Pancreas (tissue), 10 donors: Measurements from ENCODE around the gene MIER3. TPM values are rescaled to one million over a fixed set of nuclear protein-coding genes. Genes with fewer than 3 reads are reported as not detected.
A peak's percentile ranks its signal among the peaks of the same experiment; 100 is the strongest.

Source experiments
- ATAC-seq, 4 donors: fragments of 200-7000 bp; cut with Tn5 transposase; one replicate each; pipeline versions ENCODE4 v1.8.0 to v1.9.1; 2020; ENCODE audit warnings: mild to moderate bottlenecking in 4 of 4, moderate library complexity in 4 of 4
- DNase-seq, 6 donors: peaks; one replicate each; pipeline ENCODE4 v3.0.0-alpha.2; 2020
- FAIRE-seq: peaks from 2 replicates; lab custom pipeline; 2012; peaks lifted over from hg19 to GRCh38; lab: Jason Lieb, UNC
- H3K27ac ChIP-seq, 4 donors: fragments of 200-600 bp; sonication (generic); 1 replicate in 3 of 4; 2 replicates in 1 of 4; pipeline versions ENCODE4 v1.5.0 to v1.8.0; 2020
- H3K27me3 ChIP-seq, 4 donors: fragments of 200-600 bp; one replicate each; pipeline ENCODE4 v1.8.0; 2021
- H3K36me3 ChIP-seq, 3 donors: fragments of 200-600 bp; sonication (generic) in 1 of 3; one replicate each; pipeline versions ENCODE4 v1.5.0 to v1.8.0; 2020 to 2021
- H3K4me1 ChIP-seq, 3 donors: fragments of 200-600 bp; one replicate each; pipeline ENCODE4 v1.8.0; 2021
- H3K4me3 ChIP-seq, 4 donors: fragments of 200-600 bp; sonication (generic) in 2 of 4; one replicate each; pipeline versions ENCODE4 v1.5.0 to v1.8.0; 2020 to 2021
- H3K9me3 ChIP-seq, 4 donors: fragments of 200-600 bp; one replicate each; pipeline ENCODE4 v1.8.0; 2021
- WGBS, 2 donors: extraction: QIAGEN DNeasy Blood & Tissue Kit; methylation state at CpG; one replicate each; pipeline ENCODE4 v1.1.7; 2013; 5-methylcytosine and 5-hydroxymethylcytosine counted together
- intact Hi-C, 3 donors: fragments of 100-400 bp; cut with DNase I; formaldehyde crosslinking; loops; one replicate each; pipeline versions ENCODE4 v1.11.1 to v1.14.2; 2022
- polyA plus RNA-seq, 2 donors: library from polyadenylated mRNA; stranded (reverse); fragments of 200-250 nt; gene quantifications; one replicate each; pipeline ENCODE4 v1.2.3, GENCODE V29; 2013
- total RNA-seq, 6 donors: library from RNA; stranded (reverse); fragmentation: NEBNext Ultra II Directional in 4 of 6; extraction: Animal tissue kit (Norgen Biotek cat#: 25700) in 4 of 6; gene quantifications; one replicate each; pipeline versions ENCODE4 v1.2.1 to v1.2.4, GENCODE V29; 2021 to 2023
- TF ChIP-seq, protein P1 (sequence below), 4 donors: fragments of 200-600 bp; sonication (generic) in 3 of 4; IDR thresholded peaks; one replicate each; pipeline versions ENCODE4 v1.5.0 to v1.8.0; 2021; ENCODE audit warnings: antibody characterized with exemption in 4 of 4
- donor health status: healthy with polysubstance abuse.
- donor health status: DM: no; HTN: no; CAD: no; lungs with moderate emphysema.
- donor health status: DM: no; HTN: no; CAD: no.
- donor health status: control.
- donor health status: control.
- donor health status: Bipolar disorder and iron deficiency.
- donor health status: DM: yes; HTN: yes; CAD: no.
- donor health status: DM: no; HTN: no; CAD: no.
- donor health status: DM: no; HTN: no; CAD: no.
- donor health status: DM: yes; HTN: yes; CAD: no.

MIER3 gene
- total and polyA plus RNA-seq, 8 donors, result 3.8 to 16.3 (median 8.0) TPM

GRCh38 chr5:56954262-56954661 is 2.3 kb upstream of the MIER3 start:
- DNase-seq, result no peak
- H3K36me3 ChIP-seq, result no peaks in the 10 kb centered on the region
- no peaks in the 10 kb centered on the region for H3K9me3 ChIP-seq
- FAIRE-seq, result no peak
- intact Hi-C loops, result no loop called here
- no peaks in the 10 kb centered on the region for H3K27me3 ChIP-seq
- peaks cover 0 to 10% (median 7%) of the 10 kb centered on the region in 3 donors for H3K4me1 ChIP-seq
- ATAC-seq, result no peak
- TF ChIP-seq, protein P1, sequence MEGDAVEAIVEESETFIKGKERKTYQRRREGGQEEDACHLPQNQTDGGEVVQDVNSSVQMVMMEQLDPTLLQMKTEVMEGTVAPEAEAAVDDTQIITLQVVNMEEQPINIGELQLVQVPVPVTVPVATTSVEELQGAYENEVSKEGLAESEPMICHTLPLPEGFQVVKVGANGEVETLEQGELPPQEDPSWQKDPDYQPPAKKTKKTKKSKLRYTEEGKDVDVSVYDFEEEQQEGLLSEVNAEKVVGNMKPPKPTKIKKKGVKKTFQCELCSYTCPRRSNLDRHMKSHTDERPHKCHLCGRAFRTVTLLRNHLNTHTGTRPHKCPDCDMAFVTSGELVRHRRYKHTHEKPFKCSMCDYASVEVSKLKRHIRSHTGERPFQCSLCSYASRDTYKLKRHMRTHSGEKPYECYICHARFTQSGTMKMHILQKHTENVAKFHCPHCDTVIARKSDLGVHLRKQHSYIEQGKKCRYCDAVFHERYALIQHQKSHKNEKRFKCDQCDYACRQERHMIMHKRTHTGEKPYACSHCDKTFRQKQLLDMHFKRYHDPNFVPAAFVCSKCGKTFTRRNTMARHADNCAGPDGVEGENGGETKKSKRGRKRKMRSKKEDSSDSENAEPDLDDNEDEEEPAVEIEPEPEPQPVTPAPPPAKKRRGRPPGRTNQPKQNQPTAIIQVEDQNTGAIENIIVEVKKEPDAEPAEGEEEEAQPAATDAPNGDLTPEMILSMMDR (IDR thresholded peaks at IDR 0.05), result no peak
- H3K4me3 ChIP-seq, result no peak overlapping the region
- no peak overlapping the region for H3K27ac ChIP-seq
- WGBS, 2 donors, result 85 to 98% methylated on average over 1 of the region's 1 CpG

DNA sequence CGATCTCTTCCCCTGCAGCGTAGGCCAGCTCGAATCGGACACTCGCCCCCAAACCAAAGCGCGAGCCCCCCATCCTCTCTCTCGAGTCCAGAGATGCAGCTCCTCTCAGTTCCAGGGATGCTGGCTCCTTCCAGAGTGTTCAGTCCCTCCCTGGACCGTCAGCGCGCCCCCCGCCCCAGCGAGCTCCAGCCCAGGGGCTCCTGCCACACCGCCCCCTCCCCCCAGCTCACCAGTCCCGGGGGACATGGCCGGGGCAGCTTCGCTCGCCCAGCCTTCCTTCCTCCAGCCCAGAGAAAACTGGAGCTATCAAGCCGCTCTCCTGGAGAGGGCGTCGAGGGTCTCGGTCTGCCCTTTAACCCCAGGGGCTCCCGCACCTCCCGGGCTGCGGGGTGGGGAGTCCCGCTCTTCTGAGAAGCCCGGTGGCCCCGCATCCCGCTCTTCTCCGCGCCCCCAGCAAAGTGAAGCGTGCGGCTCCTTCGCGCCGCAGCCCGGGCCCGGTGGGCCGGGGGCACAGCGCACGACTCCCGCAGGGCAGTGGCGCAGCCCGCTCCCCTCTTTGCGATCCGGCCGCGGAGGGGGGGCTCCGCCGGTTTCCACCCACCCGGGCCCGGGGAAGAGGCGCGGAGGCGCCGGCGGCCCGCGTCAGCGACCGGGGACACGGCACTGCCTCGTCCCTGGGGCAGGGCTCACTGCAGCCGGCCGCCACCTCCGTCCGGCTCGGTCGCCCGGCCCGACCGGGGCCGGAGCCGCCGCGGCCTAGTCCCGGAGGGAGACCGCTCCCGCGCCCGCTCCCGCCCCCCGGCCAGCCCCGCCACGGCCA is 587 bp downstream of the MIER3 start:
- 0% methylated on average over 39 to 85 of the region's 85 CpGs for WGBS, 2 donors
- TF ChIP-seq, protein P1 (IDR thresholded peaks at IDR 0.05), result no peak
- peak; percentile 54 to 74 (median 62) for ATAC-seq
- Histone ChIP-seq H3K9me3 (no peaks in the 10 kb centered on the region), H3K4me3 (peak overlapping the region; percentile 67 to 95 (median 86)), H3K4me1 (peaks cover 0 to 10% (median 7%) of the 10 kb centered on the region in 3 donors), H3K27me3 (no peaks in the 10 kb centered on the region), H3K36me3 (no peaks in the 10 kb centered on the region), H3K27ac (peak overlapping the region; percentile 24 to 74 (median 67))
- intact Hi-C loops, result no loop called here
- DNase-seq, result peak in 5 of 6 donors; percentile 18 to 75 (median 44)
- FAIRE-seq, result no peak

- Histone ChIP-seq H3K36me3 (no peaks in the 10 kb centered on the region), H3K4me1 (peaks cover 0 to 10% (median 7%) of the 10 kb centered on the region in 3 donors), H3K9me3 (no peaks in the 10 kb centered on the region), H3K27me3 (no peaks in the 10 kb centered on the region), H3K4me3 (peak overlapping the region; percentile 67 to 95 (median 86)), H3K27ac (peak overlapping the region in 2 of 4 donors; percentile 23 to 24)
- ATAC-seq, result peak; percentile 53 to 81 (median 73)
- 0 to 1% methylated on average over 33 of the region's 33 CpGs for WGBS, 2 donors
- TF ChIP-seq, protein P1 (IDR thresholded peaks at IDR 0.05), result no peak
- peak; percentile 27 to 83 (median 52) for DNase-seq
- no peak for FAIRE-seq
- intact Hi-C loops, result no loop called here
Observed at GRCh38 chr5:56950626-56951125, 1.2 kb downstream of the MIER3 start.

GRCh38 chr5:56947052-56947451 is 4.9 kb downstream of the MIER3 start:
- DNase-seq (no peak), ATAC-seq (no peak)
- peaks cover 0 to 24% (median 0%) of the 10 kb centered on the region in 3 donors for H3K36me3 ChIP-seq

More at GRCh38 chr5:56947052-56947451, 4.9 kb downstream of the MIER3 start:
- peak; percentile 34 for FAIRE-seq
- Histone ChIP-seq H3K27ac (no peak overlapping the region), H3K4me1 (peaks cover 0 to 10% (median 7%) of the 10 kb centered on the region in 3 donors), H3K27me3 (no peaks in the 10 kb centered on the region), H3K4me3 (no peak overlapping the region), H3K9me3 (no peaks in the 10 kb centered on the region)
- intact Hi-C loops, result no loop called here
- TF ChIP-seq, protein P1 (IDR thresholded peaks at IDR 0.05), result no peak
